Smooth muscle cell (in vitro differentiated cells): ENCODE measurements around the gene GZF1. TPM values are rescaled to one million over a fixed set of nuclear protein-coding genes. Genes with fewer than 3 reads are reported as not detected.
A peak's percentile ranks its signal among the peaks of the same experiment; 100 is the strongest.

Source experiments
- DNase-seq: peaks from one replicate; lab custom pipeline; 2025; ENCODE audit not compliant: unreplicated experiment; lab: John Stamatoyannopoulos, UW
- H2AFZ ChIP-seq: fragments of 200-600 bp; sonication (generic); 2 replicates; pipeline ENCODE4 v1.6.0; 2016; ENCODE audit warnings: antibody characterized with exemption, low read depth, mild to moderate bottlenecking
- H3F3A ChIP-seq: fragments of 200-600 bp; sonication (generic); 2 replicates; pipeline ENCODE4 v1.6.0; 2017; ENCODE audit warnings: antibody characterized with exemption, low read depth
- H3K27ac ChIP-seq: fragments of 200-600 bp; sonication (generic); 2 replicates; pipeline ENCODE4 v1.5.1; 2016; ENCODE audit warnings: low read depth, mild to moderate bottlenecking
- H3K27me3 ChIP-seq: fragments of 200-600 bp; sonication (generic); 2 replicates; pipeline ENCODE4 v1.6.1; 2016; ENCODE audit warnings: low read depth, mild to moderate bottlenecking
- H3K36me3 ChIP-seq: fragments of 200-600 bp; sonication (generic); 2 replicates; pipeline ENCODE4 v1.5.1; 2016; ENCODE audit warnings: low read depth
- H3K4me1 ChIP-seq: fragments of 200-600 bp; sonication (generic); 2 replicates; pipeline ENCODE4 v1.5.1; 2016; ENCODE audit warnings: low read depth
- H3K4me2 ChIP-seq: fragments of 200-600 bp; sonication (generic); 2 replicates; pipeline ENCODE4 v1.6.0; 2016; ENCODE audit warnings: mild to moderate bottlenecking
- H3K4me3 ChIP-seq: fragments of 200-600 bp; sonication (generic); 2 replicates; pipeline ENCODE4 v1.5.1; 2016; ENCODE audit warnings: mild to moderate bottlenecking
- H3K79me2 ChIP-seq: fragments of 200-600 bp; sonication (generic); 2 replicates; pipeline ENCODE4 v1.6.0; 2016; ENCODE audit warnings: low read depth, mild to moderate bottlenecking
- H3K9ac ChIP-seq: fragments of 200-600 bp; sonication (generic); 2 replicates; pipeline ENCODE4 v1.6.0; 2016; ENCODE audit warnings: low read depth
- H3K9me3 ChIP-seq: fragments of 200-600 bp; sonication (generic); replicated peaks from 2 replicates; pipeline ENCODE4 v1.5.1; 2016; ENCODE audit warnings: low read depth
- H4K20me1 ChIP-seq: fragments of 200-600 bp; sonication (generic); 2 replicates; pipeline ENCODE4 v1.6.0; 2016; ENCODE audit warnings: low read depth
- WGBS: methylation state at CpG from one replicate; pipeline ENCODE4 v1.1.7; 2016; ENCODE audit warnings: low lambda C conversion rate; 5-methylcytosine and 5-hydroxymethylcytosine counted together
- polyA plus RNA-seq: library from polyadenylated mRNA; unstranded; fragments of >200 nt; fragmentation: Nextera tagmentation; extraction: Ambion mirVana; gene quantifications from 2 replicates; pipeline ENCODE4 v1.2.1, GENCODE V29; 2016
- small RNA-seq: library from RNA; depleted of rRNA; stranded (forward); fragments of <200 nt; gene quantifications from one replicate; pipeline ENCODE3, GENCODE V24; 2014
- total RNA-seq: library from RNA; depleted of rRNA; stranded (reverse); fragments of >200 nt; gene quantifications from 2 replicates; pipeline ENCODE4 v1.2.3, GENCODE V29; 2014
- TF ChIP-seq, protein P1 (sequence below): fragments of 200-600 bp; sonication (generic); IDR thresholded peaks from 2 replicates; pipeline ENCODE4 v1.5.1; 2017; ENCODE audit warnings: borderline replicate concordance, mild to moderate bottlenecking, antibody characterized with exemption; ENCODE audit not compliant: insufficient read depth, poor library complexity, severe bottlenecking

Gene GZF1
- total and polyA plus RNA-seq, 2 experiments from 2014 or later: 6.0 to 13.7 TPM

DNA sequence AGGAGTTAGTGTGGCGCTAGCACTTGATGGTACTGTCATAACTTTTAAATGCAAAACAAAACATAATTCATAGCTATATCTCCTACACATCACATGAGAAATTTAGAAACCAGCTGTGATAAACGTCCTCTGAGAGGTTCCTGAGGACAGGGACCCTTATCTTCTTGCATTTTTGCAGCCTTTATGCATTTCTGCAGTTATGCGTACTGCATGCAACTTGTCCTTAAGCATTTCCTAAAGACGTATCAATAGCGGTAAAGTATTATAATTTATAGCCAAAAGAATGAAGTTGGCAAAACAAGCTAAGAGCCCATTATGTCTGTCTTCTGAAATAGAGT lies 57.6 kb downstream of the GZF1 start:
- peak overlapping the region; percentile 21 for H2AFZ ChIP-seq

DNA sequence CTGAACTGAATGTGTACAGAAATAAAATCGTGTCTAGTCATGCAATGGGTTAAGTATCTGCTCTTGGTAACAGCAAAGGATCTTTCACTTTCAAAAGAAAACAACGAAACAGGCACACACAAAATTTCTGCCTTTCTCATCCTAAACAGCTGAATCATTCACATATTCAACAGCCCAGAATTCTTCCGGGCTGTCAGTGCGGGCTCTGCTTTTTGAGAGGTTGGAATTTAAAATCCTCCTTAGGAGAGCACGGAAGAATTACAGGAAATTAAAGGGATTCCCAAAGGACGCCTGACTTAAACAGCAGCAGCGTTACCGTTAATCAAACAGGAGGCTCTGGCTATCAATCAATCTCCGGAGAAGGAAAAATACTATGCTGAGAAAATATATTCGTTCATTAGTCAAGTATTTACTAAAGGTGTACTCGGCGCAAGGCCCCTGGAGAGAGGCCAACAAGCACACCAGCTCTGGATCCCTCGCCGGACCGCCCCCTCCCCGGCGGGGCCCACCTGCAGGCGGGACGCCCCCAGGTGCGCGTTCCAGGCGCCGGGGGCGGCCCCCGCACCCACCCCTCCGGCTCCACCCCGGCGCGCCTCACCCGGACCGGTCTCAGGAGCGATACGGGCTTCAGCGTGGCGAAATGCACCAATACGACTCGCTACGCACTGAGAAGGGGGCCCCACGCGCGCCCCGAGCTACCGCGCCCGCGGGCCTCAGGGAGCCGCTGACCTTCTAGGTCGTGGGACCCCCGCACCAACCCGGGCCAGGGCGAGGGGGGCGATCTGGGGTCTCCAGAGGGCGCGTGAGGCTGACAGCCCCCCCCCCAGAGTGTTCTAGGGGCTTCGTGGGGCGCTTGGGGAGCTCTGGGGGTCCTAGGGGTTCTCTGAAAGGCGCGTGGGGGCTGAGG lies 58.3 kb downstream of the GZF1 start:
- Histone ChIP-seq H3K4me1 (peaks cover 9% of the 10 kb centered on the region), H4K20me1 (peaks cover 40% of the 10 kb centered on the region), H3K4me2 (peak overlapping the region; percentile 99), H3K27ac (peak overlapping the region; percentile 75), H3K9ac (peak overlapping the region; percentile 92), H3K36me3 (no peaks in the 10 kb centered on the region), H2AFZ (peak overlapping the region; percentile 21), H3F3A (peaks cover 4% of the 10 kb centered on the region), H3K79me2 (peaks cover 56% of the 10 kb centered on the region), H3K27me3 (no peaks in the 10 kb centered on the region), H3K4me3 (peak overlapping the region; percentile 84), H3K9me3 (no peaks in the 10 kb centered on the region)
- no peak for DNase-seq
- TF ChIP-seq, protein P1, sequence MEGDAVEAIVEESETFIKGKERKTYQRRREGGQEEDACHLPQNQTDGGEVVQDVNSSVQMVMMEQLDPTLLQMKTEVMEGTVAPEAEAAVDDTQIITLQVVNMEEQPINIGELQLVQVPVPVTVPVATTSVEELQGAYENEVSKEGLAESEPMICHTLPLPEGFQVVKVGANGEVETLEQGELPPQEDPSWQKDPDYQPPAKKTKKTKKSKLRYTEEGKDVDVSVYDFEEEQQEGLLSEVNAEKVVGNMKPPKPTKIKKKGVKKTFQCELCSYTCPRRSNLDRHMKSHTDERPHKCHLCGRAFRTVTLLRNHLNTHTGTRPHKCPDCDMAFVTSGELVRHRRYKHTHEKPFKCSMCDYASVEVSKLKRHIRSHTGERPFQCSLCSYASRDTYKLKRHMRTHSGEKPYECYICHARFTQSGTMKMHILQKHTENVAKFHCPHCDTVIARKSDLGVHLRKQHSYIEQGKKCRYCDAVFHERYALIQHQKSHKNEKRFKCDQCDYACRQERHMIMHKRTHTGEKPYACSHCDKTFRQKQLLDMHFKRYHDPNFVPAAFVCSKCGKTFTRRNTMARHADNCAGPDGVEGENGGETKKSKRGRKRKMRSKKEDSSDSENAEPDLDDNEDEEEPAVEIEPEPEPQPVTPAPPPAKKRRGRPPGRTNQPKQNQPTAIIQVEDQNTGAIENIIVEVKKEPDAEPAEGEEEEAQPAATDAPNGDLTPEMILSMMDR: no peak
- whole genome bisulfite sequencing: under 1% methylated on average over 41 of the region's 58 CpGs

More for the DNA sequence above, 57.6 kb downstream of the GZF1 start:
- Histone ChIP-seq H3K9ac (peak overlapping the region; percentile 92), H3K36me3 (no peaks in the 10 kb centered on the region), H3K9me3 (no peaks in the 10 kb centered on the region), H3K4me3 (peak overlapping the region; percentile 84), H3K27me3 (no peaks in the 10 kb centered on the region), H4K20me1 (peaks cover 42% of the 10 kb centered on the region), H3K79me2 (peaks cover 62% of the 10 kb centered on the region), H3K4me1 (peaks cover 9% of the 10 kb centered on the region), H3K27ac (peak overlapping the region; percentile 75), H3K4me2 (peak overlapping the region; percentile 99), H3F3A (peaks cover 4% of the 10 kb centered on the region)
- 57% methylated on average over 5 of the region's 5 CpGs for WGBS
- DNase-seq: no peak
- TF ChIP-seq, protein P1: no peak

DNA sequence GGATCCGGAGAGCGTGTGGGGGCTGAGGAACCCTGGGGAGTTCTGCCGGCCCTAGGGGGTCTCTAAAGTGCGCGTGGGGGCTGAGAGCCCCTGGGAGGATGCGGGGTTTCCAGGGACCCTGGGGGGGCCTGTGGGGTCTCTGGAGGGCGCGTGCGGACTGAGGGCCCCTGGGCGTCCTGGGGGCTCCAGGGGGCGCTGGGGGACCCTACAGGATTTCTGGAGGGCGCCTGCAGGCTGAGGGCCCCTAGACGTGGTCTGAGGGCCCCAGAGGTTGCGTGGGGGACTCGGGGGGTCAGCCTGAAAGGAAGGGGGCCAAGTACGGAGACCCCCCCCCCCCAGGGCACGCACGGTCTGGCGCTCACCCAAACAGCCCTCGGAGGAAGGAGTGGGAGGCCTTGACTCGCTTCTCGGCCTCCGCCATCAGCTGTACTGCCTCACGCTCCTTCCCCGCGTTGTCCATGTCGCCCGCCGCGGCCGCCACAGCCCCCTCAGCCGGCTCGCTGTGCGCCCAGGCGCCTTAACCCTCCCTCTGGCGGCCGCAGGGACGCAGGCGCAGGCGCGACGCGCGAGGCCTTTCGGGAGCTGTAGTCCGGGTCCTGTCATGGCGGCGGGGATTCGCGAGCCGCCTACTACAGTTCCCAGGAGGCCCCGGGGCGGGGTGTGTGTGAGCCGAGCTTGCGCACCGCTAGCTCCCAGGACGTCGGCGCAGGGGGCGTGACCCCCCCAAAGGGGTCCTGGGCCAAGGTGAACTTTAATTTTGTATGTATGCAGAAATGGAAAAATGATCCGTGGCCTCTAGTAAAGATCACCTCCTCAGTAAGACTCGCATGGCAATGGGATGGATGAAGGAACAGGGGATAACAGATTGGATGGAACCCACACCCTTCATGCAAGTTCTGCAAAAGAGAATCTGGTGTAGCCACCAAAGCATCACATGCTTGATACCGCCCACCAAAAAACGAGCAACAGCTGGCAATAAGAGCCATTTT lies 59.3 kb downstream of the GZF1 start, which contains the start of gene NAPB:
Gene NAPB, minus strand, starts transcription at position 546 of the 989 bp plus-strand sequence. Its CDS starts 86 bp downstream, at position 460.
- DNase-seq: peak; percentile 77
- Histone ChIP-seq H3K9me3 (no peaks in the 10 kb centered on the region), H3K4me2 (peak within 1 kb of the TSS; percentile 99), H3K79me2 (peaks cover 46% of the 10 kb centered on the region), H3K4me3 (peak within 1 kb of the TSS; percentile 84), H2AFZ (peak within 1 kb of the TSS; percentile 77), H3K4me1 (peaks cover 9% of the 10 kb centered on the region), H3K9ac (peak within 1 kb of the TSS; percentile 92), H3K27me3 (no peaks in the 10 kb centered on the region), H3K36me3 (no peaks in the 10 kb centered on the region), H3K27ac (peak within 1 kb of the TSS; percentile 75), H3F3A (peaks cover 4% of the 10 kb centered on the region), H4K20me1 (peaks cover 30% of the 10 kb centered on the region)
- TF ChIP-seq, protein P1: peak; percentile 7
- WGBS: 1% methylated on average over 46 of the region's 64 CpGs

Small RNAs within 50 kb of the gene (small RNA-seq; reads per million reads assigned to genes)
- not detected for gene RNA5SP479

Other genes with a start within 250 kb of the GZF1 start
- 43.7 and 49.6 TPM in 2 replicates for gene NXT1, start 11.4 kb upstream of the GZF1 start, total RNA-seq
- 45.3 and 46.1 TPM in 2 replicates for gene NXT1, start 11.4 kb upstream of the GZF1 start, polyA plus RNA-seq
- 4.9 and 11.4 TPM in 2 replicates for gene NAPB, start 59.3 kb downstream of the GZF1 start, total RNA-seq
- gene NAPB, start 59.3 kb downstream of the GZF1 start, polyA plus RNA-seq: 0.65 and 4.5 TPM in 2 replicates
- not detected in 2 replicates for gene CSTL1, start 77.5 kb downstream of the GZF1 start, total RNA-seq
- not detected in 2 replicates for gene CSTL1, start 77.5 kb downstream of the GZF1 start, polyA plus RNA-seq
- gene CST11, start 90.7 kb downstream of the GZF1 start, total RNA-seq: not detected in 2 replicates
- not detected in 2 replicates for gene CST11, start 90.7 kb downstream of the GZF1 start, polyA plus RNA-seq
- gene CST8, start 128.9 kb downstream of the GZF1 start, total RNA-seq: not detected in 2 replicates
- not detected in 2 replicates for gene CST8, start 128.9 kb downstream of the GZF1 start, polyA plus RNA-seq
- not detected in 2 replicates for gene CST9L, start 206.3 kb downstream of the GZF1 start, total RNA-seq
- gene CST9L, start 206.3 kb downstream of the GZF1 start, polyA plus RNA-seq: not detected in 2 replicates
- gene CST9, start 243.7 kb downstream of the GZF1 start, total RNA-seq: not detected in 2 replicates
- gene CST9, start 243.7 kb downstream of the GZF1 start, polyA plus RNA-seq: not detected in 2 replicates